Mucosa of descending colon (tissue), 3 donors: ENCODE measurements around the gene GRM1. TPM values are rescaled to one million over a fixed set of nuclear protein-coding genes. Genes with fewer than 3 reads are reported as not detected.

Source experiments
- ATAC-seq: fragments of 200-7000 bp; cut with Tn5 transposase; one replicate; pipeline ENCODE4 v1.9.1; 2020; ENCODE audit warnings: mild to moderate bottlenecking, moderate library complexity
- DNase-seq, 3 donors: peaks; one replicate each; pipeline ENCODE4 v3.0.0-alpha.2; 2020
- H3K36me3 ChIP-seq: fragments of 200-600 bp; one replicate; pipeline ENCODE4 v1.8.0; 2021; ENCODE audit warnings: low read depth, mild to moderate bottlenecking
- H3K4me1 ChIP-seq: fragments of 200-600 bp; one replicate; pipeline ENCODE4 v1.8.0; 2021; ENCODE audit warnings: low read depth, mild to moderate bottlenecking
- H3K4me3 ChIP-seq: fragments of 200-600 bp; one replicate; pipeline ENCODE4 v1.8.0; 2021; ENCODE audit warnings: mild to moderate bottlenecking
- H3K9me3 ChIP-seq: fragments of 200-600 bp; one replicate; pipeline ENCODE4 v1.8.0; 2021; ENCODE audit warnings: mild to moderate bottlenecking
- intact Hi-C, 2 donors: fragments of 100-400 bp; cut with DNase I in 1 of 2; cut with micrococcal nuclease in 1 of 2; formaldehyde crosslinking; loops; one replicate each; pipeline versions ENCODE4 v1.11.0 to v1.11.1; 2022; cut with DNase I, micrococcal nuclease
- total RNA-seq, 3 donors: library from RNA; stranded (reverse); fragmentation: NEBNext Ultra II Directional in 2 of 3; extraction: Animal tissue kit (Norgen Biotek cat#: 25700) in 2 of 3; gene quantifications; one replicate each; pipeline versions ENCODE4 v1.2.1 to v1.2.4, GENCODE V29; 2021 to 2023
- TF ChIP-seq, protein P1 (sequence below): fragments of 200-600 bp; IDR thresholded peaks from one replicate; pipeline ENCODE4 v1.8.0; 2022; ENCODE audit warnings: antibody characterized with exemption, mild to moderate bottlenecking
- donor health status: DM: no; HTN: no; CAD: no; lungs with moderate emphysema.
- donor health status: DM: no; HTN: no; CAD: no.
- donor health status: DM: no; HTN: yes; CAD: no.

Gene GRM1
- total RNA-seq, 3 donors from 2014 or later = 0.13 TPM; not detected in 2

GRCh38 chr6:146071781-146072180 lies 42.9 kb downstream of the GRM1 start:
- intact Hi-C loops = no loop called here
- Histone ChIP-seq H3K4me3 (no peak overlapping the region), H3K9me3 (no peaks in the 10 kb centered on the region), H3K4me1 (no peaks in the 10 kb centered on the region), H3K36me3 (no peaks in the 10 kb centered on the region)
- ATAC-seq = no peak
- TF ChIP-seq, protein P1, sequence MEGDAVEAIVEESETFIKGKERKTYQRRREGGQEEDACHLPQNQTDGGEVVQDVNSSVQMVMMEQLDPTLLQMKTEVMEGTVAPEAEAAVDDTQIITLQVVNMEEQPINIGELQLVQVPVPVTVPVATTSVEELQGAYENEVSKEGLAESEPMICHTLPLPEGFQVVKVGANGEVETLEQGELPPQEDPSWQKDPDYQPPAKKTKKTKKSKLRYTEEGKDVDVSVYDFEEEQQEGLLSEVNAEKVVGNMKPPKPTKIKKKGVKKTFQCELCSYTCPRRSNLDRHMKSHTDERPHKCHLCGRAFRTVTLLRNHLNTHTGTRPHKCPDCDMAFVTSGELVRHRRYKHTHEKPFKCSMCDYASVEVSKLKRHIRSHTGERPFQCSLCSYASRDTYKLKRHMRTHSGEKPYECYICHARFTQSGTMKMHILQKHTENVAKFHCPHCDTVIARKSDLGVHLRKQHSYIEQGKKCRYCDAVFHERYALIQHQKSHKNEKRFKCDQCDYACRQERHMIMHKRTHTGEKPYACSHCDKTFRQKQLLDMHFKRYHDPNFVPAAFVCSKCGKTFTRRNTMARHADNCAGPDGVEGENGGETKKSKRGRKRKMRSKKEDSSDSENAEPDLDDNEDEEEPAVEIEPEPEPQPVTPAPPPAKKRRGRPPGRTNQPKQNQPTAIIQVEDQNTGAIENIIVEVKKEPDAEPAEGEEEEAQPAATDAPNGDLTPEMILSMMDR = no peak
- no peak for DNase-seq

DNA sequence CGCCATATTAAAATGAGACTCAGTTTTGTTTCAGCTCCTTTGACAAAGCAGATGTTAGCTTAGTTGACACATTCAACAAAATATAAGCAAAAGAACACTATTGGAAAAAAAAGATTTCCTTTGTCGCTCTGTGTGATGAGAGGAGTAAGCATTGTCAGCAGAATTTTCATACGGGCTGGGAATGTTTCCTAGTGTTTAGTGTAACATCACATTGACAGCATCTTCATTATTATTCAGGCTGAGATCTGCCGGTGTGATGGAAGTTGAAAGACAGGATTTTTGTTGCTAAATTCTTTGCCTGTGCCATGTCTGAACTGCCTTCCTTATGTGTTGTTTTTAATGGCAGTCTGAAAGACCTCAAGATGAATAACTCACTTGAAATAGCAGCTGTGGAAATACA lies 49.1 kb downstream of the GRM1 start:
- H3K4me1 ChIP-seq = no peaks in the 10 kb centered on the region
- no peaks in the 10 kb centered on the region for H3K9me3 ChIP-seq
- TF ChIP-seq, protein P1 = no peak
- ATAC-seq (no peak), DNase-seq (no peak)
- no peak overlapping the region for H3K4me3 ChIP-seq
- intact Hi-C loops = no loop called here
- H3K36me3 ChIP-seq = no peaks in the 10 kb centered on the region

DNA sequence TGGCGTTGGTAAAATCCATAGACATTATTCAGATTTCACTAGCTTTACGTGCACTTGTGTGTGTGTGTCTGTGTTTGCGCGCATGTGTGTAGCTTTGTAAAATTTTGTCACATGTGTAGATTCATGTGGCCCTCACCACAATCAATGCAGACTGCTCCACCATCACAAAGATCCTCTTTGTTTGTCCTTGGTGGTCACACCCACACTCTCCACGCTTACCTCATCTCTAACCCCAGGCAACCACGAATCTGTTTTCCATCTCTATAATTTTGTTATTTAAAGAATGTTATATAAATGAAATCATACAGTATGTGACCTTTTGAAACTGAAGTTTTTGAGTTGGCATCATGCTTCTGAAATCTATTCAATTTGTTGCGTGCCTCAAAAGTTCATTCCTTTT lies 58.5 kb downstream of the GRM1 start:
- ATAC-seq = no peak
- H3K36me3 ChIP-seq = no peaks in the 10 kb centered on the region
- no peaks in the 10 kb centered on the region for H3K9me3 ChIP-seq

GRCh38 chr6:146090474-146090873 lies 61.6 kb downstream of the GRM1 start:
- Histone ChIP-seq H3K4me1 (no peaks in the 10 kb centered on the region), H3K4me3 (no peak overlapping the region), H3K36me3 (no peaks in the 10 kb centered on the region), H3K9me3 (no peaks in the 10 kb centered on the region)
- TF ChIP-seq, protein P1 = no peak
- no peak for DNase-seq
- no peak for ATAC-seq
- intact Hi-C loops = no loop called here

More for the DNA sequence above, 58.5 kb downstream of the GRM1 start:
- intact Hi-C loops = no loop called here
- Histone ChIP-seq H3K4me1 (no peaks in the 10 kb centered on the region), H3K4me3 (no peak overlapping the region)
- TF ChIP-seq, protein P1 = no peak
- no peak for DNase-seq

- no peak for DNase-seq
- TF ChIP-seq, protein P1 = no peak
These were observed 64.3 kb downstream of the GRM1 start for GRCh38 chr6:146092961-146093686.

More at GRCh38 chr6:146092961-146093686, 64.3 kb downstream of the GRM1 start:
- Histone ChIP-seq H3K4me1 (no peaks in the 10 kb centered on the region), H3K9me3 (no peaks in the 10 kb centered on the region), H3K36me3 (no peaks in the 10 kb centered on the region), H3K4me3 (no peak overlapping the region)
- ATAC-seq = no peak
- intact Hi-C loops = no loop called here
